Stimulated activated CD4-positive, alpha-beta T cell treated with anti-CD3 and anti-CD28 coated beads, Interleukin-1b, Interleukin-23, amount 100 ng/mL, for 4 hours (primary cell): ENCODE data around the gene WDFY2.
A peak's percentile ranks its signal among the peaks of the same experiment; 100 is the strongest.

Experiments used
- DNase-seq, 2 donors: peaks; one replicate each; pipeline ENCODE4 v3.0.0-alpha.2; 2020; ENCODE audit warnings: low read depth in 2 of 2

Gene WDFY2

DNA sequence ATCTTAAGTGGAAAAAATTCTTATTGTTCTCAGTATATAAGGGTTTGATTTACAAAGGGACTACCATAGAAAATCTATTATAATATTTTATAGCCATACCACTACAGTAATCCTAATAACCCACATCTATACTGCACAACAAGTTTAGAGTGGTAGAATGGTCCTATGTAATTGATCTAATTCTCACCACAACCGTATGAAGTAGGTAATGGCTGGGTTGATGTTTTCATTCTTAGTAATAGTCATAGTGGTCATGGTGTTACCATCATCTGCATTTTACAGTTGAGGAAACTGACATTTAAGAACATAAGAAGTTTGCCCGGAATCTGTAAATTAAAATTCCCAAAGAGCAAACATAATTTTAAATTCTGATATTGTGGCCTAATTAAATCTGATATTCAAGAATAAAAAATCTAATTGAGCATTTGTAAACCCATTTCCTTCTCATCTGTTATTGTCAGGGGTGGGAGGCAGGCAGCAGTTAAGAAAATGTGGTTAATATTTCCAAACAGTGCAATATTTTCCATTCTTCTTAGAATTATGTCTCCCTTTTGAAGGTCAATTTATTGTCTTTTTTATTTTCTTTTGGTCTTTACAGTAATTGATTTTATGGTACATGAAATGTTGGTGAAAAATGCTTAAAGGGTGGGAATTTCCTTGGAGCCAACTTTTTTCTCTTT, 154.1 kb downstream of the WDFY2 start:
- no peak for DNase-seq

GRCh38 chr13:51739027-51739764, 154.9 kb downstream of the WDFY2 start:
- DNase-seq = no peak

DNA sequence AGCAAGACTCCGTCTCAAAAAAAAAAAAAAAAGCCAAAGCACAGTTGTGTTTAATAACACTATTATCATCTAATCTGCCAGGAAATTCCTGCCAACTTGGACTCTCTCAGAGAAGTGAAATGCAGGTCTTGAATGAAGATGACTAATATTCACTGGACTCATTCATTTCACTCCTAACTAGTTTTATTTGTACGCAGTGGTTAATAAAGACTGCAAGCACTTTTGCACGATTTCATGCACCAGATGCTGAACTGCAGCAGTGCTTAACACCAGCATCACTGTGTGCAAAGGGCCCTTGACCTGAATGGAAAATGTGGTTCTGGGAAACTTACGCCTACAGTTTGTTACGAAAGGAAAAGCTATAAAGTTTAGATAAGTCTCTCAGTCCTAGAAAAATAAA, 156.4 kb downstream of the WDFY2 start:
- DNase-seq = no peak

- DNase-seq = no peak
Measured at GRCh38 chr13:51742031-51742430, 157.8 kb downstream of the WDFY2 start.

GRCh38 chr13:51742611-51743010, 158.3 kb downstream of the WDFY2 start:
- no peak for DNase-seq

DNA sequence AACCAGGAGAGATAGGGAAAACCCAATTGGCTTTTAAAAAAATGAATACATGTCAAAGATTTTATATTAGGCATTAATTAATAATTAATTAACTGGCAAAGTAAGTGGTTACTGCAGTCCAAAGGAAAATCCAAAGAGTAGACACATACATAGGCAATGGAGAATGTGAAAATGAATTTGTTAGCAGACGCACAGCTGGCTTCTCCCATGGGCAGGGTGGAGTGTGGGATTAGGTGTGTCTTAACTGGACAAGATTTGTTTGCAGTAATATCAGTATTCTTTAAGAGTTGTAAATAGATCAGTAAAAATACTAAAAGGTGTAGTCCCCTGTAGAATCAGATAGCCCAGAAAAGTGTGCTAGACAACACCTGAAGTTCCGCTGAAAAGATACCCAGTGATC, 161.0 kb downstream of the WDFY2 start:
- no peak for DNase-seq

GRCh38 chr13:51746802-51747201, 162.5 kb downstream of the WDFY2 start:
- no peak for DNase-seq

- no peak for DNase-seq
Measured at GRCh38 chr13:51747438-51748434, 163.5 kb downstream of the WDFY2 start.

- DNase-seq = no peak
Measured at GRCh38 chr13:51756651-51757050, 172.4 kb downstream of the WDFY2 start.

- no peak for DNase-seq
Measured at GRCh38 chr13:51758691-51759090, 174.4 kb downstream of the WDFY2 start.

GRCh38 chr13:51759240-51759639, 175.0 kb downstream of the WDFY2 start:
- no peak for DNase-seq

DNA sequence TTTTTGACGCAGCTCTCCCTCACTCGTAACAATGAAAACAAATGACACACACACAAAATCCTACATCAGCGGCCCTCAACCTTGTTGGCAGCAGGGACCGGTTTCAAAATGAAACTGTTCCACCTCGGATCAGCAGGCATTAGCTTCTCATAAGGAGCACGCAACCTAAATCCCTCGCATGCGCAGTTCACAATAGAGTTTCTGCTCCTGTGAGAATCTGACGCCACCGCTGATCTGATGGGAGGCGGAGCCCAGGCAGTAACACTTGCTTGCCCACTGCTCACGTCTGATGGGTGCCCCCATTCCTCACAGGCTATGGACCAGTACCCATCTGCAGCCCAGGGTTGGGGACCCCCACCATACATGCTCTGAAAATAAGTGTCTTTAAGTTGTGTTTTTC, 176.3 kb downstream of the WDFY2 start:
- no peak for DNase-seq

GRCh38 chr13:51761643-51762350, 177.5 kb downstream of the WDFY2 start:
- no peak for DNase-seq

DNA sequence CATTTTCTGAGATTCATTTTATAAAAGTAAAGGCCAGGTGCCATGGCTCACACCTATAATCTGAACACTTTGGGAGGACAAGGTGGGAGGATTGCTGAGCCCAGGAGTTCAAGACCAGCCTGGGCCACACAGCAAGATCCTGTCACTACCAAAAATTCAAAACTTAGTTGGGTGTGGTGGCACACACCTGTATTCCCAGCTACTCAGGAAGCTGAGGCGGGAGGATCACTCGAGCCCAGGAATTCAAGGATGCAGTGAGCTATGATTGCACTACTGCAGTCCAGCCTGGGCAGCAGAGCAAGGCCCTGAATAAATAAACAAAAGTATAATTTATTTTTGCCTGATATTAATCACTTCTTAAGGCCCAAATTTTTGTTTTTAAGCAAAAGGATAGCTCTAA, 179.2 kb downstream of the WDFY2 start:
- no peak for DNase-seq

DNA sequence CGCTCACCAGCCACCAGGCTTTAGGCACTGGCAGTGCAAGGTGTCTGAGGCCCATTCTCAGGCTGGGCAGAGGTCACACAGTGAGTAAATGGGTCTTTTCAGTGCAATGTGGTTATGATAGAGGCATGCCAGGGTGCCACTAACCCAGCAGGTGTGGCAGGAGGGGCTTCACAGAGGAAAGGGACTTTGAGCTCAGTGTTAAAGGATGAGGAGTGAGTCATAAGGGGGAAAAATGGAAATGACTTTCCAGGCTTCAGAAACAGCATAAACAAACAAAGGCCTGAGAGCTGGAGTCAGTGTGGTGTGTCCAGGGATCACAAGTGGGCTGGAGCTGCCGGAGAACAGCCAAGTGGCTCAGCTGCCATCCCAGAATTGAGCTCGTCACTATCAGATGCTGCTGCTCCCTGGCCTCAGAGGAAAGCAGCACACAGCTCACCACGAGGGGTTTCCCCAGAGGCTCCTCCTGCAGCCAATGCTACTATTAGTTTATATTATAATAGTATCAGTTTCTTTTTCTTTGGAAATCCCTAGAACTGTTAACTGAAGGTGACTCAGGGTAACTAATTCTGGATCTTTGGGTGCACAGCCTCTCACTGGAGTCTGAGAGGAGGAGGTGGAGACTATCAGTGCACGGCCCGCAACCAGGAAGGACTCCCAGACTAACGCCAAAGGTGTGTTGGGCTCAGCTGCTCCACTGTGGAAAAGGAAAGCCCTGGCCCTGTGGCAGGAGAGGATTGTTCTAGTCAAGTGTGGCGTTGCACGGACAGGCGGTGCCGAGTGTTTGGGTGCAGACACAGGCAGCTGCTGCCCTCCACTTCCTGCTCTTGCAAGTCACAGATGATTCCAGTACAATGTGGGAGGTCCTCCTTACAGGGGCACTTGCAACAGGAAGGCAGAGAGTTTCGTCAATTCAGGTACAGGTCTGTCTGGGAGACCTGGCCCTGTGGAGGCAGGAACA, 180.2 kb downstream of the WDFY2 start:
- peak; percentile 51 to 53 for DNase-seq

GRCh38 chr13:51765142-51765515, 180.9 kb downstream of the WDFY2 start:
- DNase-seq = no peak

DNA sequence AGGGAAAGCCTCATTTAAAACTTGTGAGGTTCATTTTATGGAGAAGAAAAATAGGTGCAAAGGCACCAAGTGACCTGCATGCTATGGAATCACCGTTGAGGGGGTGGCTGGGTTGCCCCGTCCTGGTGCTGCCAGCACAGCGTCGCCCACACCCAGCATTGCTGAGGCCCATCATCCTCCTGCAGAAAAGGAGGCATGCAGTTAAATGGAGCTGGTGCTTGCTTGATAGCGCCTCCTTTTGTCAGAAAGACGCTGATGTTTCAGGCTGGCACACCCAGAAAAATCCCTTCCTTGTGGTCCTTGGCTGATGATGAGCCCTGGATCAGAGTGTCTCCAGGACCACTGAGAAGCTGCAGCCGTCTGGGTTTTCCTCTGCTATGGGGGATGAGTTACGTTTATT, 182.8 kb downstream of the WDFY2 start:
- DNase-seq = no peak

- no peak for DNase-seq
Measured at GRCh38 chr13:51768378-51768921, 184.2 kb downstream of the WDFY2 start.

GRCh38 chr13:51768976-51769375, 184.7 kb downstream of the WDFY2 start:
- no peak for DNase-seq

DNA sequence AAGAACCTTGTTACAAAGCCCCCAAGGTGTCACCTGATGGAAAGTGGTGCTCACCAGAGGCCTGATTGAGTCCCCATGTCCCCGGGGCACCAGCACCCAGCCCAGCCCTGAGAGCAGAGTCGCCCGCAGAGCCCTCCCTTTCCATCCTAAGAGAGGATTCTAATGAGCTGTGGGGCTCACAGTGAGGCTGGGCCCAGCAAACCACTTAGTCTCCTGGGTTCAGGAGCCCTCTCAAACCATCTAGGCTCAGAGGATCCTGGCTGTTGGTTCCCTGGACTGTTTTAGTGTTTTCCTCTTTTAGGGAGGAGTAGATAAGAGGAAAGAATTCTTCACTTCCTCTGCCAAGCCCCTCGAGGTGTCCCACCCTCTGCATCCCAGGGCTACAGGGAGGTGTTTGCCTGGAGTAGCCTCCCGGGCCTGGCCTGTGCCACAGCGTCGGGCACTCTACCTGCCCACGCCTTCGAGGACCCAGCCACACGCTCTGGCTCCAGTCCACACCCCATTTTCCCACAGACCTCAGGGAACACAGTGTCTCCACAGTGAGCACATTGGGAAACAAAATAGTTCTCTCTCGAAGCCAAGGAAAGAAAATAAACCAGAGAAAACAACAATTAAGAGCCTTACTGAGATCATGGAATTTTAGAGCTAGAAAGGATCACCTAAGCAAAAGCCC, 185.3 kb downstream of the WDFY2 start:
- DNase-seq = no peak
